GM18526 (cell line): ENCODE data around the gene PSMD4.

ENCODE experiments used
- POLR2A ChIP-seq: IDR thresholded peaks from 3 replicates; pipeline ENCODE4 v1.6.1; 2011; ENCODE audit not compliant: insufficient read length; ENCODE audit errors: extremely low read depth

PSMD4 gene

GRCh38 chr1:151254217-151255213, at the start of gene PSMD4:
PSMD4 (plus strand) TSS chr1:151254734; CDS start chr1:151254783, 49 bp downstream.
- TF ChIP-seq POLR2A: peak; percentile 93

DNA sequence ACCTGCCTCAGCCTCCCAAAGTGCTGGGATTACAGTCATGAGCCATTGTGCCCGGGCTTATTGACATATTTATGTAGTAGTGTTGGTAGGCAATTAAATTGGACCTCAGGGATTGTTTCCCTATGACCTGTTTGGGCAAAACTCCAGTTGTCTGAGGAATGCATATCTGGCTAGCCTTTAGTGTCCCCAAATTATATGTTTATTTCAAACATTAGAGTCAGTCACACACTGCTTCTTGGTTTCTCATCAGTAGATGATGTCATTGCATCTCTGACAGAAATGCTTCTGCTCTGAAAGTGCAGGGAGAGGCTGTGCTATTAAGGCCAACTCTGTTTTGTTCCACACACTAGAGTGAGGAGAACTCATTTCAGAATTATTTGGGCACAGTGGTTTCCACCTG, 43.7 kb upstream of the PSMD4 start:
- TF ChIP-seq POLR2A: no peak

DNA sequence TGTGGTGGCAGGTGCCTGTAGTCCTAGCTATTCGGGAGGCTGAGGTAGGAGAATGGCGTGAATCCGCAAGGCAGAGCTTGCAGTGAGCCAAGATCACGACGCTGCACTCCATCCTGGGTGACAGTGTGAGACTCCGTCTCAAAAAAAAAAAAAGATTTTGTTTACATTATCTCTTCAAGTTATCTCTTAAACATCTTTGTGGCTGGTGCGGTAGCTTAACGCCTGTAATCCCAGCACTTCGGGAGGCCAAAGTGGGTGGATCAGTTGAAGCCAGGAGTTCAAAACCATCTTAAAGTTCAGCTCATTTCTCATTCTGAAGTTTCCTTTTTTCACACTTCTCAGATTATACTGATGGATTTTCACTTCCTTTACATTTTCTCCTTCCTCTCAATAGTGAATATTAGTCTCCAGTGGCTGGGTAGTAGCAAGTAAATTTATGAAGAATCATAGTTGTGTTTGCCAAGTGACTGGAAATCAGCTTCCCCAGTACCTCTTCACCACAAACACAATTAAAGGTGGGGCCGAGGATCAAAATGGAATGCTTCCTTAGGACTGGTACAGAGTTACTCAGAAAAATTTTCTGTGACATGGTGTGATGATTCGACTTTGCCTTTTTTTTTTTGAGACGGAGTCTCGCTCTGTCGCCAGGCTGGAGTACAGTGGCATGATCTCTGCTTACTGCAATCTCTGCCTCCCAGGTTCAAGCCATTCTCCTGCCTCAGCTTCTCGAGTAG, 42.4 kb upstream of the PSMD4 start:
- TF ChIP-seq POLR2A: no peak

DNA sequence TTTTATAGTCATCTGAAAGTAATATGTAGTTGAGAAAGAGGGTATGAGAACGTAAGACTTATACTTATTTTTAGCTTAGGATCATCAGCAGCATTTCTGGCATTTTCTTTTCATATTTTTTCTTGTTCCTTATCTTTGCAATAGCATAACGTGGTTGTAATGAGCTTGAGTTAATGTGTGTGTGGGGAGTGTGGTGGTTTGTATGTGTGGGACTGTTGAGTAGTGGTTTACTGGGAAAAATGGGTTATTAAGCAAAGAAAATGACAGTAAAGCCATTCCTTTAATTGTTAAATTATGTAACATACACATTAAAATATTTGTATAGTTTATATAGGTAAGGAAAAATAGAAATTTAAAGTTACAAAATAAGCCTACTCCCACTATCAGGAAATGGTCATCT, 41.0 kb upstream of the PSMD4 start:
- TF ChIP-seq POLR2A: no peak

GRCh38 chr1:151221616-151222015, 32.9 kb upstream of the PSMD4 start:
- TF ChIP-seq POLR2A: no peak

GRCh38 chr1:151222130-151222529, 32.4 kb upstream of the PSMD4 start:
- TF ChIP-seq POLR2A: no peak

DNA sequence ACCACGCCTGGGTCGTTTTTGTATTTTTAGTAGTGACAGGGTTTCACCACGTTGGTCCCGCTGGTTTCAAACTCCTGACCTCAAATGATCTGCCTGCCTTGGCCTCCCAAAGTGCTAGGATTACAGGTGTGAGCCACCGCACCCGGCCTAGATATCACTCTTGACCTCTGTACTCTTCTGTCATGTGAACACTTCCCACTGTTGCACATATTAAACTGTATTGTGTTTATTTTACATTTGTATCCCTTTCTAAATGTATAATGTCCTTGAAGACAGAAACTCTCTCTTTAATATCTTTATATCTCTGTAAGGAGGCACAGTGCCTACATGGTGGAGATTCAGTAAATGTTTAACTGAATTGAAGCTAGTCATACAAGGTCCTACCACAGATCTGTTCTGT, 19.3 kb upstream of the PSMD4 start:
- no peak for TF ChIP-seq POLR2A

- TF ChIP-seq POLR2A: no peak
These were observed 16.7 kb upstream of the PSMD4 start for GRCh38 chr1:151237678-151238466.

GRCh38 chr1:151238467-151238739, 16.1 kb upstream of the PSMD4 start:
- no peak for TF ChIP-seq POLR2A

- TF ChIP-seq POLR2A: no peak
These were observed 12.1 kb upstream of the PSMD4 start for GRCh38 chr1:151242442-151242841.

DNA sequence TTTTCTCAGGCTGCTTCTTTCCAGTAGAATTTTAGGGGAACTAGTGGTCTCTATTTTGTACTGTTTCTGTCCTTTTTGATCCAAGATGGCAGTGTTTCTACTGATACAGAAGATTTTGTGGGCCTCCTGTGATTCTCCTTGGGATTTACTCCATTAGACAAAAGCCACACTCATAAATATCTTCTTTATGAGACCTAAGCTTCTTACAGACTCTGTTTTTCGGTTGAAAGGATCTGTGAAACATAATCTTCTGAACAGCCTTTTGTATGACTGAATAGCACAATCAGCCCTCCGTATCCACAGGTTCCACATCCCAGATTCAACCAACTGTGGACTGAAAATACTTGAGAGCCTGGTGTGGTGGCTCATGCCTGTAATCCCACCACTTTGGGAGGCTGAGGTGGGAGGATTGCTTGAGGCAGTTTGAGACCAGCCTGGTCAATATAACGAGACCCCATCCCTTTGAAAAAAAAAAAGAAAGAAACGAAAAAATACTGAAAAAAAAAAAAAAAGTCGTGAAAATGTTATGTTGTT, 10.8 kb upstream of the PSMD4 start:
- TF ChIP-seq POLR2A: no peak

DNA sequence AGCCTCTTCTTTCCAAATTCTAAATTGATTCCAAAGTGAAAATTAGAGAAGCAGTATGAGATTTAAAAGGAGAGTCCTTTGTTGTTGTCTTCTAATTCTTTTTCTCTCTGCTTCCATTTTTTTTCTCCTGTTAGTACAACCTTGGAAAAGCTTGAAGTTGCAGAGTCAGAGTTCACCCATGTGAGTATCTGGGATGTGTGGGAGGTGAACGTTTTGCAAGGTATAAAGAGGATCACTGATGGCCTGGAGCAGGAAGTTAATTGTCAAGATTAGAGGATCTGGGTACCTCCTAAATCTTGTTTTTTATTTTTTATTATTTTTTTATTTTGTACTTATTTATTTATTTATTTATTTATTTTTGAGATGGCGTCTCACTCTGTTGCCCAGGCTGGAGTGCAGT, 7.7 kb upstream of the PSMD4 start:
- TF ChIP-seq POLR2A: no peak

- TF ChIP-seq POLR2A: no peak
These were observed 2.7 kb upstream of the PSMD4 start for GRCh38 chr1:151251656-151252470.

- no peak for TF ChIP-seq POLR2A
These were observed 847 bp downstream of the PSMD4 start for GRCh38 chr1:151255381-151255780.
